Right cardiac atrium (tissue), 5 donors: Measurements from ENCODE around the gene SPINK4. TPM values are rescaled to one million over a fixed set of nuclear protein-coding genes. Genes with fewer than 3 reads are reported as not detected.

ENCODE experiments used
- ATAC-seq, 2 donors: fragments of 200-7000 bp; cut with Tn5 transposase; one replicate each; pipeline versions ENCODE4 v1.8.0 to v1.9.1; 2020; ENCODE audit warnings: moderate library complexity in 2 of 2, mild to moderate bottlenecking in 1 of 2
- DNase-seq, 3 donors: peaks; one replicate each; pipeline ENCODE4 v3.0.0-alpha.2; 2020
- H3K27ac ChIP-seq: one replicate; pipeline ENCODE4 v1.5.1; 2013; ENCODE audit warnings: mild to moderate bottlenecking, low read length, control low read depth, moderate library complexity
- H3K27me3 ChIP-seq: one replicate; pipeline ENCODE4 v1.6.1; 2013; ENCODE audit not compliant: control insufficient read depth, insufficient read depth
- H3K4me1 ChIP-seq: one replicate; pipeline ENCODE4 v1.6.1; 2013; ENCODE audit warnings: low read length; ENCODE audit not compliant: control insufficient read depth, insufficient read depth
- H3K4me3 ChIP-seq: one replicate; pipeline ENCODE4 v1.5.1; 2013; ENCODE audit warnings: low read length, control low read depth
- H3K9me3 ChIP-seq: one replicate; pipeline ENCODE4 v1.6.1; 2013; ENCODE audit warnings: low read length; ENCODE audit not compliant: control insufficient read depth
- WGBS: extraction: QIAGEN DNeasy Blood & Tissue Kit; methylation state at CpG from one replicate; pipeline ENCODE4 v1.1.7; 2013; 5-methylcytosine and 5-hydroxymethylcytosine counted together
- intact Hi-C, 4 donors: fragments of 100-400 bp; cut with DNase I; formaldehyde crosslinking; loops; one replicate each; pipeline versions ENCODE4 v1.11.0 to v1.14.0; 2022 to 2023
- polyA plus RNA-seq: library from polyadenylated mRNA; stranded (reverse); fragments of 200-250 nt; gene quantifications from one replicate; pipeline ENCODE4 v1.2.3, GENCODE V29; 2013
- total RNA-seq, 4 donors: library from RNA; stranded (reverse); fragmentation: NEBNext Ultra II Directional; extraction: Animal tissue kit (Norgen Biotek cat#: 25700); gene quantifications; one replicate each; pipeline ENCODE4 v1.2.1, GENCODE V29; 2021
- donor health status: healthy with polysubstance abuse.
- donor health status: DM: no; HTN: yes; CAD: no.
- donor health status: DM: no; HTN: no; CAD: no.
- donor health status: DM: no; HTN: yes; CAD: no; lungs with severe emphysema.
- donor health status: DM: yes; HTN: yes; CAD: no.

Gene SPINK4
- total and polyA plus RNA-seq, 5 donors = not detected

- Histone ChIP-seq H3K4me3 (no peak overlapping the region), H3K9me3 (no peaks in the 10 kb centered on the region), H3K27ac (no peak overlapping the region), H3K4me1 (no peaks in the 10 kb centered on the region), H3K27me3 (no peaks in the 10 kb centered on the region)
- intact Hi-C loops = no loop called here
- 42% methylated on average over 3 of the region's 3 CpGs for WGBS
- DNase-seq (no peak), ATAC-seq (peak; percentile 13 to 53)
Measured at GRCh38 chr9:33211695-33212393, 28.1 kb upstream of the SPINK4 start.

GRCh38 chr9:33220681-33221567, 19.0 kb upstream of the SPINK4 start:
- peak; percentile 30 to 77 (median 70) for DNase-seq
- 80% methylated on average over 14 of the region's 14 CpGs for WGBS

GRCh38 chr9:33221568-33221884, 18.4 kb upstream of the SPINK4 start:
- no peaks in the 10 kb centered on the region for H3K9me3 ChIP-seq
- DNase-seq (no peak), ATAC-seq (no peak)
- H3K27me3 ChIP-seq = no peaks in the 10 kb centered on the region
- H3K4me3 ChIP-seq = no peak overlapping the region
- intact Hi-C loops = loop anchor here in 1 of 4 donors (5.0 kb wide), 1 partner anchor 44 kb away; no protein-coding TSS in a partner anchor
- H3K27ac ChIP-seq = no peak overlapping the region
- H3K4me1 ChIP-seq = no peaks in the 10 kb centered on the region
- 95% methylated on average over 3 of the region's 3 CpGs for whole genome bisulfite sequencing

More at GRCh38 chr9:33220681-33221567, 19.0 kb upstream of the SPINK4 start:
- H3K4me3 ChIP-seq = no peak overlapping the region
- no peaks in the 10 kb centered on the region for H3K9me3 ChIP-seq
- intact Hi-C loops = loop anchor here in 1 of 4 donors (5.0 kb wide), 1 partner anchor 44 kb away; no protein-coding TSS in a partner anchor
- no peak overlapping the region for H3K27ac ChIP-seq
- no peaks in the 10 kb centered on the region for H3K27me3 ChIP-seq
- H3K4me1 ChIP-seq = no peaks in the 10 kb centered on the region
- peak; percentile 71 to 75 for ATAC-seq

GRCh38 chr9:33222031-33222430, 17.9 kb upstream of the SPINK4 start:
- Histone ChIP-seq H3K27ac (no peak overlapping the region), H3K4me1 (no peaks in the 10 kb centered on the region), H3K4me3 (no peak overlapping the region), H3K27me3 (no peaks in the 10 kb centered on the region), H3K9me3 (no peaks in the 10 kb centered on the region)
- ATAC-seq (no peak), DNase-seq (no peak)
- WGBS = 78% methylated on average over 3 of the region's 3 CpGs
- intact Hi-C loops = loop anchor here in 1 of 4 donors (5.0 kb wide), 1 partner anchor 45 kb away; no protein-coding TSS in a partner anchor

GRCh38 chr9:33223696-33224095, 16.3 kb upstream of the SPINK4 start:
- no peak for ATAC-seq
- no peak overlapping the region for H3K27ac ChIP-seq

GRCh38 chr9:33225319-33226147, 14.4 kb upstream of the SPINK4 start:
- DNase-seq = peak in 1 of 3 donors; percentile 67
- WGBS = 25% methylated on average over 6 of the region's 6 CpGs
- no peak overlapping the region for H3K27ac ChIP-seq

More at GRCh38 chr9:33223696-33224095, 16.3 kb upstream of the SPINK4 start:
- Histone ChIP-seq H3K9me3 (no peaks in the 10 kb centered on the region), H3K4me1 (no peaks in the 10 kb centered on the region), H3K4me3 (no peak overlapping the region), H3K27me3 (no peaks in the 10 kb centered on the region)
- intact Hi-C loops = loop anchor here in 1 of 4 donors (5.0 kb wide), 1 partner anchor 46 kb away; no protein-coding TSS in a partner anchor
- no peak for DNase-seq
- 80% methylated on average over 1 of the region's 1 CpG for WGBS

GRCh38 chr9:33227008-33227398, 13.0 kb upstream of the SPINK4 start:
- H3K4me1 ChIP-seq = no peaks in the 10 kb centered on the region
- DNase-seq (peak; percentile 57 to 86 (median 83)), ATAC-seq (peak; percentile 15 to 61)
- 79% methylated on average over 10 of the region's 10 CpGs for WGBS
- no peaks in the 10 kb centered on the region for H3K27me3 ChIP-seq
- H3K4me3 ChIP-seq = no peak overlapping the region
- no peak overlapping the region for H3K27ac ChIP-seq
- no peaks in the 10 kb centered on the region for H3K9me3 ChIP-seq
- intact Hi-C loops = loop anchor here in 3 of 4 donors (2.0 to 5.0 kb wide), 3 partner anchors 55 to 146 kb away; no protein-coding TSS in a partner anchor

More at GRCh38 chr9:33225319-33226147, 14.4 kb upstream of the SPINK4 start:
- Histone ChIP-seq H3K9me3 (no peaks in the 10 kb centered on the region), H3K4me1 (no peaks in the 10 kb centered on the region), H3K4me3 (no peak overlapping the region), H3K27me3 (no peaks in the 10 kb centered on the region)
- ATAC-seq = peak; percentile 25 to 36
- intact Hi-C loops = loop anchor here (1.0 to 5.0 kb wide), 4 partner anchors 53 to 145 kb away; no protein-coding TSS in a partner anchor

GRCh38 chr9:33227741-33228140, 12.2 kb upstream of the SPINK4 start:
- Histone ChIP-seq H3K27ac (no peak overlapping the region), H3K9me3 (no peaks in the 10 kb centered on the region), H3K27me3 (no peaks in the 10 kb centered on the region), H3K4me1 (no peaks in the 10 kb centered on the region), H3K4me3 (no peak overlapping the region)
- WGBS = 73% methylated on average over 8 of the region's 8 CpGs
- intact Hi-C loops = loop anchor here in 3 of 4 donors (2.0 to 5.0 kb wide), 3 partner anchors 55 to 147 kb away; no protein-coding TSS in a partner anchor
- DNase-seq (no peak), ATAC-seq (no peak)

GRCh38 chr9:33228606-33229005, 11.4 kb upstream of the SPINK4 start:
- no peak for ATAC-seq
- Histone ChIP-seq H3K9me3 (no peaks in the 10 kb centered on the region), H3K4me3 (no peak overlapping the region), H3K27ac (no peak overlapping the region), H3K4me1 (no peaks in the 10 kb centered on the region), H3K27me3 (no peaks in the 10 kb centered on the region)
- WGBS = 71% methylated on average over 4 of the region's 4 CpGs
- intact Hi-C loops = loop anchor here in 2 of 4 donors (5.0 kb wide), 2 partner anchors 56 to 146 kb away; no protein-coding TSS in a partner anchor
- DNase-seq = no peak
